ENCODE measurements around the gene SLC26A6.

The SLC26A6 gene

DNA sequence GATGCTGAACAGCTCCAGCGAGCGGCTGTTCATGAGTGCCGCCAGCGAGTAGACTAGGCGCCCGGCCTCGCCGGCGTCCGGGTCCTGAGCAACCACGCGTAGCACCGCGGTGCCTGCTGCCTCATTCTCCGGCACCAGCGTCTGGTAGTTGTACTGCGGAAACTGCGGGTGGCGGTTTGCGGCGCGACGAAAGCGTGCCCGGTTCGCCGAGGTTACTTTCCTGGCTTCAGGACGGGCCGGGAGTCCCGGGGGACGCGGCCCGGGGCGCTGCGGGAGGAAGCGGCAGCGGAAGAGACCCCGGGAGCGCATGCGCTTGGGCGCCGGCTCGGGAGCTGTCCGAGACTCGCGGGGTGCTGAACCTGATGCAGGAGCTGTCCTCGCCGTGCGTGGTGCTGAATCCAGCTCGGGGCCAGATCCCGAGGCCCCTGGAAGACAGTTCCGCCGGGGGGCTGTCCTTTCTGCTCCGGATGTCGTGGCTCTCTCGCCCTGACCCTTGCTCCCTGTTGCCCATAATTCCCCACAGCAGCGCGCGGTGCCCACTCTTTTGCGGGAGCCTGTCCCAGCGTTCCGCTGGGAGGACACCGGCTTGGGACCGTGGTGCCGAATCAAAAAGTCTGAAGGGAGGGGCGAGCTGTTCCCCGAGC, 26.4 kb upstream of the SLC26A6 start:
- no peak for DNase-seq (ENCODE audit: low read depth in 2 of 2)

DNA sequence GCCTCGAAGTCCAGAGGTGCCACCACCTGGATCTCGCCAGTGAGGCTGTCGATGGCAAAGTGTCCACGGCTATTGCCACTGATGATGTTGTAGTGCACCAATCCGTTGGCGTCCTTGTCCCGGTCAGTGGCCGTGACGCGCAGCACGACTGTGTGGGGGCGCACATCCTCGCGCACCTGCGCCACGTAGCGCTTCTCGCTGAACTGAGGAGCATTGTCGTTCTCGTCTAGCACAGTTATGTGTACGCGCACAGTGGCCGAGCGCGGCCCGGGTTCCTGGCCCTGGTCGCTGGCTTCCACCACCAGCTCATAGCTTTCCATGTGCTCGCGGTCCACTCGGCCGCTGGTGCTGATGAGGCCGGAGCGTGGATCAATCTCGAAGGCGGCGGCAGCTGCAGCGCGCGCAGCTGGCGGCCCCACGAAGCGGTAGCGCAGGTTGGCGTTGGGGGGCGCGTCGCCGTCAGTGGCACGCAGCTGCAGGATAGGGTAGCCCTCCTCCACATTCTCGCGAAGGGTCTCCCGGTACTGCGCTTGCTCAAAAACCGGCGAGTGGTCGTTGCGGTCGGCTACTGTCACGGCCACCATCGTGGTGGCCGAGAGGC, 25.6 kb upstream of the SLC26A6 start:
- no peak for DNase-seq (ENCODE audit: low read depth in 2 of 2)

DNA sequence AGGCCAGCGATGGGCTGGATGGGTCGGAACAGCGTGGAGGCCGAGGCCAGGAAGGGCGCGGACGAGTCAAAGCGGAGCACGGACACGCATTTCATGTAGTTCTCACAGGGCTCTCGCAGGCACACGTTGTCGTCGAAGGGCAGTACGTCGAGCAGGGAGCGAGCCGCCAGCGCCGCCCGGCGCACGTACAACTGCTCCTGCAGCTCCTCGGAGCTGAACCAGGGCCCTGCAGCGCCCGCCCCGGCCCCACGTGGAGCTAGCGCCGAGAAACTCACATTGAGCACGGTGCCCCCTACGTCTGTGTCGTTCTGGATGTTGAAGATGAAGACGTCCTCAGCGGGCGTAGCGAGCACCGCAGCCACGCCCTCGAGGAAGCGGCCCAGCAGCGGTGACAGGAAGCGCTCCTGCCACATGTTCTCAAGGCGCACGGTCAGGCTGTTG, 21.6 kb upstream of the SLC26A6 start:
- no peak for DNase-seq (ENCODE audit: low read depth in 2 of 2)

DNA sequence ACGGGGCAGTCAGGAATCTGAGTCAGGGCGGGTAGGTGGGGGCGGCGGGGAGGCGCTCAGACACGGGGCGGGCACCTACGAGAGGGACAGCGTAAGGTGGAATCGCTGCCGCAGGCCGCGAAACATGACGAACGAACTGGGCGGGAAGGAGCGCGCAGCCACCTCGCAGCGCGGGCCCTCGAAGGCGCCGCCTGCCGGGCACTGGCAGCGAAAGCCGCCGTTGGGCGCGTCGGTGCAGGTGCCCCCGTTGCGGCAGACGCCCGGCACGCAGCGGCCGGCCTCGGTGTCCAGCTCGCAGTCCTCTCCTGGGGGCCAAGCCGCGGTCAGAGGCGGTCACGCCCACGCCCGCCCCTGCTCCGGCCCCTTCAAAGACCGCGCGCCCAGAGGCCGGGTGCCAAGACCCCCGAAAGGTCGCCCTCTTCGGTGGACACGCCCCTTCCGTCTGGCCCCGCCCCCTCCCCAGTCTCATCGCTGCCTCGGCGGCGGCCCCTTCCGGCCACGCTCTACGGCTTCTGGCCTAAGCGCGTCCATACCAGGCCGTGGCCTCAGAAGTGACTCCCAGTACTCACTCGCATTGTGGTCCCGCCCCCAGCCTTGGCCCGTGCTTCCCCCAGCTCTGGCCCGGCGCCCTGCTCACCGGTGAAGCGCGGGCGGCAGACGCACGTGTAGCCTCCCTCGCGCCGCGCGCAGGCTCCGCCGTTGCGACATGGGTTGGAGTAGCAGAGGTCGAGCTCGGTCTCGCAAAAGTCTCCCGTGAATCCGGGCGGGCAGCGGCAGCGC, 21.0 kb upstream of the SLC26A6 start:
- DNase-seq (ENCODE audit: low read depth in 2 of 2), result no peak

DNA sequence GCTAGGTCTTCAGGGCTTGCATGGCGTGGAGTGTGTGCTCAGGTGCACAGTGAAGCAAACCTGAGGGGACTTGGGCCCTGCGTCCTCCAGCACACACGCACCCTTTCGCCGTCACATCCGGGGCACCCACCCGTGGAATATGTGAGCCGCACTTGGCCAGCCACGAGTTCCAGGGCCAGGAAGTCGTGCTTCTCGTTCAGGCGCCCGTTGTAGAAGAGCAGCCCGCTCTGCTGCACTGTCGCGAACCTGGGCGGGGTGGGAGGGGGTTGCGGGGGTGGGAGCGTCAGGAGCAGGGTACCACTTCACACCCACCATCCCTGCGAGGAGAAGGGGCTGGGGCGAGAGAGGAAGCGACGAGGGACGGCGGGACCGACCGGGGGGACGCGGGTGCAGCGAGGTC, 20.3 kb upstream of the SLC26A6 start:
- no peak for DNase-seq (ENCODE audit: low read depth in 2 of 2)

DNA sequence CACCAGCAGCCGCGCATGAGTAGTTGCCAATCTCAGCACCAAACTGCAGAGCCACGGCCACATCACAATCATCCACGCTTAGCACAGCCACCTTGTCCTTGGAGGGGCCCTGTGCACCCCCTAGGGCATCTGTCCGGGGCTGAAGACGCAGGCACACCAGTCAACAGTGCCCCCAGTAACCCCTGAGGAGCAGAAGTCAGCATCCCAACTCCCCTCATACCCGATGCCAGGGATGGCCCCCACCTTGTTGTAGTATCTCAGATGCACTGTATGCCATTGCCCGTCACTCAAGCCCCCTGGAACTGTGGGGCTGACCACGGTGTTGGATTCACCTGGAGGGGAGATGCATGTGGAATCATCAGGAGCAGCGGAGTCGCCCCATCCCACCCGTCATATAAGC, 19.8 kb upstream of the SLC26A6 start:
- no peak for DNase-seq (ENCODE audit: low read depth in 2 of 2)

DNA sequence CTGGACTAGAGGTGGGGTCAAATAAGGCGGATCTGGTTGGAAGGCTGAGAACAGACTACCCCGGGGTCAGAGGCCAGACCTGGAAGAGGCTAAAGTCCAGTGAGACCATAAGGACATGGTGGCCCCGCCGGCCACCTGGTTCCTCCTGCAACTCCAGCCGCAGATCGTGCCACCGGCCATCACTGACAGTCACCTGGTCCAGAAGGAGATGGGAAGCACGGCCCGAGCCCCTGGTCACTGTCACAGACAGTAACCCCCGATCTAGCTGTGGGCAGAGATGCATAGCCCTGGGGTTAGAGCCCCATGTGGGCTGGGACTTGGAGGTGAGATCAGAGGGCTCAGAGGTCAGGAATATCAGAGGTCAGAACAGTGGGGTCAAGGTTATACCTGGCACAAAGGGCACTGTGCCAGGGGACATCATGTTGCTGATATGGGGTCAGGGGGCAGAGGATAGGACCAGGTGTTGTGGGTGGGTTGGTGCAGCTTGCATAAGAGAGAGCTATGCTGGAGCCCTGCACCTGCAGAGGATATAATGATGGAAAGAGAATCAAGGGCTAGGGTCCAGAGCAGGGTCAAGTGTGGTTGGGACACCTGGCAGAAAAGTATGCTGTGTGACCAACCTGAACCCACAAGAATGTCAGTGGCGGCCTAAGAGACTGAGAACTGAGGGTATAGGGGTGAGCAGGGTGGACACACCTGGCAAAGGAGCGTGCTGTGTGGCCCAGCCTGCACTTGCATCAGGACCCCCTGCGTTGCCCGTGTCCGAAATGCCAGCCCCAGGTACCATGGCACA, 17.9 kb upstream of the SLC26A6 start:
- DNase-seq (ENCODE audit: low read depth in 2 of 2), result no peak

DNA sequence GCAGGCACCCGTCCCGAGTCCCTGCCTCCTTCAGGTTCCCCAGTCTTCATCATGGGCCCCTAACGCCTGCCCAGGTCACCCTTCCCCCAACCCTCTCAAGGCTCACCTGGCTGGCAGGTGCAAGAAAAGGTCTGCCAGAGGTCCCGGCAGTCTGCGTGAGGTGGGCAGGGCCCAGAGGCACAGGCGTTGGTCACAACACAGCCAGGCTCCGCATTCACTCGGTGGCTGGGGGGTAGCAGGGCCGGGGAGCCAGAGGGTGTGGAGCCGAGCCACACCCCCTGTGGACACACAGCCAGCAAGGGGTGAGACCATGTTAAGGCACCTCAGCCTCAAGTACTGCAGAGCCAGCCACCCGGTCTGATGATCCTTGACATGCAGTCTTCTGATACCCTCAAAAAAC, 16.5 kb upstream of the SLC26A6 start:
- no peak for DNase-seq (ENCODE audit: low read depth in 2 of 2)

DNA sequence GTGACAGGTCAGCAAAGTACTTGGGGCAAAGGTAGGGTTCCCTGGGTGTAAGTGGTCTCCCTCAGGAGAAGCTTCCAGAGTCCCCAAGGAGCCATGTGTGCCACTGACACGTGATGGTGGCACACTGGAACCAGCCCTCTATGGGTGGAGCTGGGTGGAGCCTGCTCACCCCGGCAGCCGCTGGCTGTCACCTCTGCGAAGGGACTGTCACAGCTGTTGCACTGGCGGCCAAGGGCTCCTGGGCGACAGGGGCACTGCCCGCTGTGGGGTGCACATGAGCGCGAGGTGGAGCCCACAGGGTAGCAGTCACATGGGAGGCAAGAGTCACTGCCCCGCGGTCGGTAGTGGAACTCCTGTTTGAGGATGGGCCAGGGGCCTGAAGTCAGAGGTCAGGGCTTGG, 15.5 kb upstream of the SLC26A6 start:
- DNase-seq (ENCODE audit: low read depth in 2 of 2), result no peak

DNA sequence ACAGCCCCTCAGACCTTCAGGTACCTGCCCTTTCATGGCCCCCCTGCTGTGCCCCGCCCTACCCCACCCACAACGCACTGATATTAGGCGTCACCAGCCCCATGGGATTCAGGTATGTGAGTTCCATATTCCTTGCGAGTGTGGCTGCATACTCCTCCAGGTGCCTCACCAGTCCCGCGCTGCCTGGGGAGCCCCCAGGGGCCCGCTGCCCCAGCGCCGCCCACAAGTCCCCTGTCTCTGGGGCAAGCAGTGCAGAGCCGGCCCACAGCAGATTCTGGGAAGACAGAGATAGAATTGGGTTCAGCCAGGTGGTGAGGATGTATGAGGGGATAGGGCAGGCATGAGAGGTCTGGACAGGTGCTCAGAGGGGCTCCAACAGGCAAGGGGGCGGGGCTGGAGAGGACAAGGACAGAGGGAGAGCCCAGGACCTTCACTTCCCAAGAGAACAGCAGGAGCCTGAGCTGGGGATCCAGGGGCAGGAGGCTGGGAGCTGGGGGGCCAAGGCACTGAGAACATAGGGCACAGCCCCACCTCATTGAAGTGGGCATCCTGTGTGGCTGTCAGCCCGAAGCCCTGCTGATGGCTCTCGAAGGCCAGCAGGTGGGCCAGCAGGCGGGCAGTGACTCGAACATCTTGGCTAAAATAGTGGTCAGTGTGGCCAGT, 13.1 kb upstream of the SLC26A6 start:
- no peak for DNase-seq (ENCODE audit: low read depth in 2 of 2)

DNA sequence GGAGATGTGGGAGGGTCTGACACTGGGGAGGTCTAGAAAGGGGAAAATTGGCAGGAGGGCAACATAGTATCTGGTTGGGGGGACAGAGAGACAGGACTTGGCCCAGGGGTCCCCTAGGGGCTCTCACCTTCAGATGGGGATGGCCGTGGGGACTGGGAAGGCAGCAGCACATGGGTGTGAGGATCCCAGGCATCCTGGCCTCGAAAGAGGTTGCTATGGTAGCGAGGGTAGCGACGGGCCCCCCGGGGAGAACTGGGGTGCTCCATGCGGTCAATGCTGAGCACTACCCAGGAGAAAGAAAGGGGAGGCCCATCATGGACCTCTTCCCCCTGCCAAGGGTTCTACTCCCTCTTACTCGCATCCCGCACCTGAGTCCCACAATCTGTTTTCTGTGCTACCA, 12.5 kb upstream of the SLC26A6 start:
- DNase-seq (ENCODE audit: low read depth in 2 of 2), result no peak

DNA sequence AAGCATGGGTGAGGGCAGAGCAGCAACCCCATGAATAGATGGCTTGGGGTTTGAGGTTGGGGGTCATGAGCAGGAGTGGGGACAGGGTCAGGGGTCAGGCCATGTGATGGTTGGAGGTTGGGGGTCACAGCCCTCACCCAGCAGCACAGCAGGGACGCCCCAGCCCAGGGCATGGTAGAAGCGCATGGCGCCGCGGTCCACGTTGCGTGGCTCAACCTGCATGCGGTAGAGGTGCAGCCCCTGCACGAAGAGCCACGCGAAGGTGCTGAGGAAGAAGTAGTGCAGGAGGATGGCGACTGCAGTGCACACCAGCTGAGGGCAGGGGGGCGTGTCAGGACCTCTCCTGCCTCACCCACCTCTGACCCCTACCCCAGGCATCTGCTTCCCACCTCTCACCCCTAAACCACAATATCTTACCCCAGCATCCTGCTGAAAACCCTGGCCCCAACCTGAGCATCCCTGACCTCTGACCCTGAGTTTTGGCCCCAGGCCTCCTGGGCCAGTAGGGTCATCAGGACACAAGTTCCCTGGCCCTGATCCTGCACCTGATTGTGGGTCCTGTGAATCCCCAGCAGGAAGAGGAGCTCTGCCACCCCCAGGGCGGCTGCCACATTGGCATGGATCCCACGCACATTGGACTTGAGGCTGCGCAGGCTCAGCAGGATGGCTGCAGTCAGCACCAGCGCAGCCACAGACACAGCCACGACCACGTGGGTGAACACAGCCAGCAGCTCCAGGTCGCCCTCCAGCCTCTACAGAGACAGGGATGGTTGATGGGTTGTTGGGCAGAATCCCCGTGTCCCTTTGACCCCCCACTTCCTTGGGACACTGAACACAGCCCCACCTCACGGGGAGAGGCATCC, 9.9 kb upstream of the SLC26A6 start:
- DNase-seq (ENCODE audit: low read depth in 2 of 2), result no peak

DNA sequence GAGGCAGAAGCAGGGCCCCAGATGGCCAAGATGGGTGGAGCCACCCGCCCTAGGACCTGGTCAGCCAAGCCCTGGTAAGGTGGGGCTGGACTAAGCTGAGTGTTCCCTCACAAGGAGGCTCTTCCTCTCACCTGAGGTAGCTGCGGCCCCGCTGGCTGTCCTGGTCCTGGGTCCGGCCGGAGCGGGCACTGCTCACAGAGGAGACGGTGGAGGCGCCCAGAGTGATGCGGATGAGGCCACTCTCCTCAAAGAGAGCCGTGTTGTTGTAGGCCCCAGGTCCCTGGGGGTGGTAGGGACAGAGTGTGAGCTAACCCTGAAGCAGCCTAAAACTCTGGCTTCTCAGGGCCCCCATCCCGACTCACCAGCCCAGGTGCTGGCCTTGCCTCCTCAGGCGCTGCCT, 7.3 kb upstream of the SLC26A6 start:
- no peak for DNase-seq (ENCODE audit: low read depth in 2 of 2)

DNA sequence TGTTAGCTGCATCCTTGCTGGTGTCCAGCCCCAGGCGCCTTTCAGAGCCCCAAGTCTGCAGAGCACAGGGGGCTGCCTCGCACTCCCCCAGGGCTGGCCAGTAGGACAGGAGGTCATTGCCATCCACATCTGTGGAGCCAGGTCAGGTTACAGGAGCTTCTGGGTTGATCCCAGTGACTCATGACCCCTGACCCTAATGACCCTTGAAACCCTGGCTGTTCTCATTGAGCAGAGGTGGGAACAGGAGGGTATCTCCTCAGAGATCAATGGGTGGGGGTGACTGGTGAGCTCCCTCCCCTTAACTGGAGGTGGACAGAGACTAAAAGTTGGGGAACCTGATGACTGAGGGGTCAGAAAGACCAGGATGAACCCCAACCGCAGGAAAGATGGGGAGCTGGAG, 6.1 kb upstream of the SLC26A6 start:
- no peak for DNase-seq (ENCODE audit: low read depth in 2 of 2)

DNA sequence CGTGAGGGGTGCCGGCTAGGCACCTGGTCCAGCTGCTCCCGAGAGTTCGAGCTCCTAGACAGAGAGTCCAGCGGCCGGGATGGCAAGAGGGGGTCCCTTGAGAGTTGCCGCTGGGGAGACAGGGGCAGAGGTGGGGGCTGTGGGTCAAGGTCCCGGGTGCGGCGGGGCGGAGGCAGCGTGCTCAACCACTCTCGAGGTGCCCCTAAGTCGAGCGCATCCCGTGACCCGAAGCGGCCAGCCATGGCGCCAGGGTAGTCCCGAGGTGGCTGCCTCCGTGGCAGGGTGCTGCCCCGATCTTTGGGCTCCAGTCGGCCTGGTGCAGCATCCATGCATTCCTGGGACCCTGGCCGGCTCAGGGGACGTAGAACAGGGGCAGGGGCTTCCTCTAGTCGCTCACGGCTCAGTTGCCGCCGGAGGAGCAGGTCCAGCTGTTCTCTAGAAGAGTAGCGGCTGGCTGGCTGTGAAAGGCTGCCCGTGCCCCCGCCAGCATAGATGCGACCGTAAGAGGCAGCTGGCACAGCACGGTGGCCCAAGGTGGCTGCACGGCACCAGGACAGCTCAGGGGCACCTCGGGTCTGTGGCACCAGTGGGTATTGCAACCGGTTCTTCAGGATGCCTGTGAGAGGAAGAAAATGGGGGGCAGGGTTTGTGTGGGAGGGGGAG, 4.8 kb upstream of the SLC26A6 start:
- DNase-seq (ENCODE audit: low read depth in 2 of 2), result no peak

DNA sequence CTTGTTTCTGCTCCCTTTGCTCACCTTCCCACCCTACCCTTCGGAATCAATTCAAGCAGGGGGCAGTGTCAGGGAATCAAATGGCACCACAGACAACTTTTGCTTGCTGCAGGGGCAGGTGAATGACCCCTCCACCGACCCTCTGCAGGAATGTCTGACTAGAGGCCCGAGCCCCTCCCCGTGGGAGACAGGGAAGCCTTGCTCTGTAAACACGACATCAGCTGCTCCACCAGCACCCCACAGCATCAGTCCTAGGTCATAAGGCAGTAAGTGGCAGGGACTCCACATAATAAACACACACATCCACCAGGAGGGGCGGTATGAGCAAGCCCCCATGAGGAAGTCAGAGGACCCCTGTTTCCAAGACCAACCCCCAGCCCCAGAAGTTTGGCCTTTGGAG, 2.0 kb upstream of the SLC26A6 start:
- no peak for DNase-seq (ENCODE audit: low read depth in 2 of 2)

DNA sequence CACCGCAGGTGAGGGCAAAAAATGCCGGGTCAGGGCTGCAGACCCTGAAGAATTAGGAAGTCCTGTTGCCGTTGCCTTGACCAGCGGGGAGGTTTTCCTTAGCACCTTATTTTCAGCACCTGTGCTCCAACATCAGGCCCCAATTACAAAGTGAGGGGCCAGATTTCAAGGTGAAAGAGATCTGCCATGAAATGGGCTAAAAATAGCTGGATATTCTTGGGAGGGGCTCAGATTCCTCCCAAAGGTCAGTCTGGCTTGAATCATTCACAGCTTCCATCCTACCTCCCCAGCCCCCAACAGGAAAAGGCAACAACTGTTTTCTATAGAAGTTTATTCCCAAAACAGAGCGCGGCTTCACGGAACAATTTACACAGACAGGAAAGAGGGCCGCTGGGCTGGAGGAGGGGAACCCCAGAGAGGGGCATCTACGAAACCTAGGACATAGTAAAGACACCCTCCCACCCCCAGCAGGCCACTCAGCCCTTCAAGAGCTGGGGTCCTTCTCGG, 941 bp upstream of the SLC26A6 start:
- no peak for DNase-seq (ENCODE audit: low read depth in 2 of 2)

DNA sequence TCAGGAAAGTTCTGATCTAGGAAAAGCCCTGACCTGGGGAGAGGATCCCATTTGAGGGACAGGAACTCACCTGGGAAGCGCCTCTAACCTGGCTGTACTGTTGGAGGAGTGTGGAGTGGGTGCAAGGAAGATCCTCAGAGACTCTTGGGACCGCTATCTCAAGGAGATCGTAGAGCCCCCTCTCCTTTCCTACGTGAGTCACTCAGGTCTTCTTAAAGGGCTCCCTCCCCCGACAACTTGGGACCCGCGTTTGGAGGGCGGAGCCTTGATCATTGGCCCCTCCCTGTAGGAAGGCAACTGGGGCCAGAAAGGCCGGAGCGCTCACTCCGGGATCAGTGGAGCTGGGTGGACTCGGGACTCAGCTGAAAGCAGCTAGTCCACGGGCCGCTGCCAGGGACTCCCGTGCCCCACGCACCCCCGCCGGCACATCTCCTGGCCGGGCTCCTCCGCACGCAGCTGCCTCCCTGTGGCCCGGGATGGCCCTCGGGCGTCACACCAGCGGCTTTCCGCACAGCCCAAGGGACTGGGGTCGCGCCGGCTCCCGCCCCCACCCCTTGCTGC, 520 bp downstream of the SLC26A6 start:
- no peak for DNase-seq (ENCODE audit: low read depth in 2 of 2)

DNA sequence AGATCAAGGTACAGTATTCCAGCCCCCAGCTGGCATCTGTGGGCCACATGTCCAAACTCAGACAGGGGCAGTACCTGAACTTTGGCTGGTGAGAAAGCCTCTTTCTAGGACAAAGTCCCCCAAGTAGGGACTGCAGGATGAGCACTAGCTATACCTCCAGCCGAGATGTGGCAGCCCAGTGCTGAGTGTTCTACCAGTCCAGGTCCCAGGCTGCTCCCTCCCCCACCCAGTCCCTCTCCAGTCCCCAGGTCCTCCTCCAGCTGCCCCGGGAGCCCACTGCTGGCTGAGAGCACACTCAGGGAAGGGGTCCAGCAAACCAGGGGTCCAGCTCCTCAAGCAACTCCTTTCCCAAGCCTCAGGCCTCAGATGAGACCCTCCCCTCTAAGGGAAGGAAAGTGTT, 1.5 kb downstream of the SLC26A6 start:
- DNase-seq (ENCODE audit: low read depth in 2 of 2), result no peak

DNA sequence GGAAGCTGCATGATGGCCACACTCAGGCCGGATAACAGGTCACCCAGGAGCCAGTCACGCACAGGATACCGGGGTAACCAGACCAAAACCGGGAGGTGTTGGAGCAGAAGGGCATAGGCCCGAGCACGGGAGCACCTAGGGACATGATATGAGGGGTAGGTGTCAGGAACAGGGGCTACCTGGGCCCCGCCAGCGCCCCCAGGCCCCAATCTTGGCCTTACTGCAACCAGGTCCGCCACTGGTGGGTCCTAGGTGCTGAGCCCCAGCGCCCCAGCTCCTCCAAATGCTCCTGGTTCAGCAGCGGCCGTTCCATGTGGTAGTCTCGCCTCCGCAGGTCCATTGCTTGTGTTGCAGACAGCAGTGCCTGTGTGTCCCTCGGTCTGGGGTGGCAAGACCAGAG, 2.0 kb downstream of the SLC26A6 start:
- no peak for DNase-seq (ENCODE audit: low read depth in 2 of 2)
